ENCODE data around the gene PURA.

Gene PURA

DNA sequence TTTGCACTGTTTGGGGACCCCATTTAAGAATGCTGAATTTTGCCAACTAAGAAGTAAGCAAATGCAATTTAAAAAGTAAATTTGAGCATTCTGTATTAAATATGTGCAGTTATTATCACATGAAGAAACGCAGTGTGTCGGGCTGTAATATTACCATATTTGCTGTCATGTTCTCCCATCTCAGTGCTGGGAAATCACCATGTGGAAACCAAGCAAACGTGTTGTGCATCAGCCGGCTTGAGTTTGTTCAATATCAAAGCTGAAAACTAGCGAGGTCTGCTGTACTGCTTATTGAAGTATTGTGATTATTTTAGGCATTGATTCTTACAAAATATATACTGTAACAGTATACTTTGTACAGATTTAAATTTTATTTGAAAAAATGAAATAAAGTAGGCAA is 14.5 kb downstream of the PURA start:
- TF ChIP-seq, protein P1, sequence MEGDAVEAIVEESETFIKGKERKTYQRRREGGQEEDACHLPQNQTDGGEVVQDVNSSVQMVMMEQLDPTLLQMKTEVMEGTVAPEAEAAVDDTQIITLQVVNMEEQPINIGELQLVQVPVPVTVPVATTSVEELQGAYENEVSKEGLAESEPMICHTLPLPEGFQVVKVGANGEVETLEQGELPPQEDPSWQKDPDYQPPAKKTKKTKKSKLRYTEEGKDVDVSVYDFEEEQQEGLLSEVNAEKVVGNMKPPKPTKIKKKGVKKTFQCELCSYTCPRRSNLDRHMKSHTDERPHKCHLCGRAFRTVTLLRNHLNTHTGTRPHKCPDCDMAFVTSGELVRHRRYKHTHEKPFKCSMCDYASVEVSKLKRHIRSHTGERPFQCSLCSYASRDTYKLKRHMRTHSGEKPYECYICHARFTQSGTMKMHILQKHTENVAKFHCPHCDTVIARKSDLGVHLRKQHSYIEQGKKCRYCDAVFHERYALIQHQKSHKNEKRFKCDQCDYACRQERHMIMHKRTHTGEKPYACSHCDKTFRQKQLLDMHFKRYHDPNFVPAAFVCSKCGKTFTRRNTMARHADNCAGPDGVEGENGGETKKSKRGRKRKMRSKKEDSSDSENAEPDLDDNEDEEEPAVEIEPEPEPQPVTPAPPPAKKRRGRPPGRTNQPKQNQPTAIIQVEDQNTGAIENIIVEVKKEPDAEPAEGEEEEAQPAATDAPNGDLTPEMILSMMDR (IDR thresholded peaks at IDR 0.05) = no peak
- DNase-seq = no peak
- H3K4me1 Mint-ChIP-seq = no peaks in the 10 kb centered on the region
- no peak overlapping the region for H3K4me3 Mint-ChIP-seq
- no peak overlapping the region for H3K27ac Mint-ChIP-seq
- no peaks in the 10 kb centered on the region for H3K9me3 Mint-ChIP-seq
- H3K27me3 Mint-ChIP-seq (ENCODE audit: low read depth, poor library complexity) = peaks cover 39% of the 10 kb centered on the region
- H3K36me3 Mint-ChIP-seq (ENCODE audit: low read depth) = no peaks in the 10 kb centered on the region

DNA sequence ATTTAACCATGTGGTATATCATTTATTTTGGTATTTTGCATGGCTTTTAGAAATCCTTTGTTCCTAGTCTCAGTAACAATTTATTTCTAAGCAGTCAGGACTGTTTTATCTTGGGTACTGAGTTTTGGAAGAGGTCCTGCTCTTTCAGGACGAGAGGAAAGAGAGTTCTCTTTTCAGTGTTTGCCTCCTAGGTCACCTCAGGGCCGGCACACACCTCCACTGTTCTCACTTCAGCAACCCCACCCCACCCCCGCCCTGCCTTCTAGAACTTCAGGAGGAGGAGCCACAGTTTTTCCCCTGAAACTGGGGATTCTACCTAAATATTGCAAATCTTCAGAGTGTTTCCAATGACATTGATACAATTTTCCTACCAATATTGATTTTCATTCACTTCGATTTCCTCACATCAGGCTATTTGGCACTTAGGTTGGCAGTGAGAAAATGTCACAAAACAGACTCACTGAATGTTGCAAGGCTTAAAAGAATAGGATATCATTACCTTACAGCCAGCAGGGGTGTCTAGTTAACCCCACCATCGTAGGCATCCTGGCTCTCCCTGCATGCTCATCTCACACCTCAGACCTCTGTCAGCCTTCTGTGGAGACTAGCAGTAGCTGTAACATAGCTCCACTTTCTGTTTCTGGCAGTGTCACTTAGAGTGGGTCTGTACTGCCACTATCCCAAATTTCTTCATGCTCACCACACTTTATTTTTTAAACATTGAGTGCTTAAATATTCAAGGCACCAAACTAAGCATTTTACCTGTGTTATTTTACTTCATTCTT is 17.2 kb downstream of the PURA start:
- DNase-seq = no peak
- Mint-ChIP-seq H3K9me3 (no peaks in the 10 kb centered on the region), H3K27me3 (ENCODE audit: low read depth, poor library complexity) (peaks cover 26% of the 10 kb centered on the region), H3K27ac (no peak overlapping the region), H3K36me3 (ENCODE audit: low read depth) (no peaks in the 10 kb centered on the region), H3K4me1 (no peaks in the 10 kb centered on the region), H3K4me3 (no peak overlapping the region)
- TF ChIP-seq, protein P1 (IDR thresholded peaks at IDR 0.05) = no peak

DNA sequence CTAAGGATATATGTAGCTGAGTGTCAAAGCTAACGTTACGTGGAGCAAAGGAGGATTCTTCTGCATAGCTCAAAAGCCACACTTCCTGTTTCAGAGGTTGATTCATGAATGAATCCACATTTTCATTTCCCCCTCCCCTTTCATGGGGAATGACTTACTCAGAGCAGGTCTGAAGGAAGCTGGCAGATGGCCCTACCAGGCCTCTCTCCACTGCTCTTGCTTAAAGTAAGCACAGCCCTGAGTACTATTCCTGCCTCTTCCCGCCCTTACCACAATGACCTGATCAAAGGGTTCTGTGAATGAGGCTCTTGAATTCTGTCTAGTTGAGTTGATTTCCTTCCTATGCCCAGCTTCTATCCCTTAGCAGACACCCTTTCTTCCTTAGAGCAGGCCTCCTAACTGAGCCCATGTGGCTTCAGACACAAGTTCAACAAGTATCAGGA is 18.1 kb downstream of the PURA start:
- Mint-ChIP-seq H3K4me3 (no peak overlapping the region), H3K9me3 (no peaks in the 10 kb centered on the region), H3K27ac (no peak overlapping the region), H3K4me1 (no peaks in the 10 kb centered on the region), H3K27me3 (ENCODE audit: low read depth, poor library complexity) (peaks cover 27% of the 10 kb centered on the region), H3K36me3 (ENCODE audit: low read depth) (no peaks in the 10 kb centered on the region)
- TF ChIP-seq, protein P1 (IDR thresholded peaks at IDR 0.05) = no peak
- DNase-seq = no peak

DNA sequence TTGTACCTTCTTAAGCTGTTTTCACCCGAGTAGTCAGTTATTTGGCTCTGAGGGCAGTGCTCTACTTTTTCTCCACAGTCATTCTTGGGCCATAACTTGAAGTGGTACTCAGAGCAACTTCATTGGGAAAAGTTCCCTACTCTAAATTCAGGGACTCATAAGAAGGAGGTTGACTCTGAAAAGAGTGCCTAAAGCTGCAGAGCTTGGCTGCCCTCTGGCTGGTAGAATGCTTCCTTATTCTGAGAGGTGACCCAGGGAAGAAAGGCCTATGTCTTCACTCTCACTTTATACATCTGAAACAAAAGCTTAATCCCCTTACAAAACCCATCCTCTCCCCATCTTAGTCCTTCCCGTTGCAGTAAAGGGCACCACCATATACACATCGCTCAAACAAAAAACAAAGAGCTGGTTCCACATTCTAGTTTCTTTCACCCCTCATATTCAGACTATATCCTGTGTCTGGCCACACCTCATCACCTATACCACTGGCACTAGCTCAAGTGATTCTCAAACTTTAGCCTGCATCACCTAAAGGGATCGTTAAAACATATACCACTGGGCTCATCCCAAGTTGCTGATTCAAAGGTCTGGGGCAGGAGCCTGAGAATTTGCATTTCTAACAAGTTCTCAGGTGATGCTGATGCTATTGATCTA is 19.7 kb downstream of the PURA start:
- Mint-ChIP-seq H3K36me3 (ENCODE audit: low read depth) (no peaks in the 10 kb centered on the region), H3K27ac (no peak overlapping the region), H3K4me1 (no peaks in the 10 kb centered on the region), H3K4me3 (no peak overlapping the region), H3K9me3 (no peaks in the 10 kb centered on the region), H3K27me3 (ENCODE audit: low read depth, poor library complexity) (peaks cover 37% of the 10 kb centered on the region)
- TF ChIP-seq, protein P1 (IDR thresholded peaks at IDR 0.05) = no peak
- no peak for DNase-seq

DNA sequence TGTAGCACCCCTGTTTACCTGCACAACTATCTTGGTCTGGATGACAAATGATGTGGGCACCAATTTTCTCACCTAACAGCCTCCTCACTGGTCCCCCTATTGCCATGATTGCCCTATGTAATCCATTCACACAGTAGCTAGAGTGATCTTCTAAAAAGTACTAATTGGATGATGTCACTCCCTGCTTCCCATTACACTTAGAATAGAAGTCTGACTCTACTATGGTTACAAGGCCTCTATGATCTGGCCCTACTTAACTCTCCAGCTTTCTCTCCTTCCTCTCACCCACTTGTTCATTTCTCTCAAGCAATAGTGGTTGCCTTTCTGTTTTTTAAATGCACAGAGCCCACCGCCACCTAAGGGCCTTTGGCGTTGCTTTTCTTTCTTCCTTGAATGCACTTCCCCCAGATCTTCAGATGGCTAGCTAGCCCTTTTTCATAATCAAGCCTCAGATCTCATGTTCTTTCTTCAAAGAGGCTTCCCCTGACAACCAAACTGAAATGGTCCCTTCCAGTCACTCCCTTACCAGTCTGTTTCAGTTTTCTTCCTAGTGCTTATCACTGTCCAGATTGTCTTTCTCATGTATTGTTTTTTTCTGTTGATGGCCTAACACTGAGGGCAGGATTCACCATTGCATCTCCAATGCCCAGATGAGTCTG is 20.5 kb downstream of the PURA start:
- no peak overlapping the region for H3K4me3 Mint-ChIP-seq
- no peak for DNase-seq
- H3K36me3 Mint-ChIP-seq (ENCODE audit: low read depth) = no peaks in the 10 kb centered on the region
- H3K4me1 Mint-ChIP-seq = no peaks in the 10 kb centered on the region
- H3K27ac Mint-ChIP-seq = no peak overlapping the region
- peaks cover 42% of the 10 kb centered on the region for H3K27me3 Mint-ChIP-seq (ENCODE audit: low read depth, poor library complexity)
- H3K9me3 Mint-ChIP-seq = no peaks in the 10 kb centered on the region
- TF ChIP-seq, protein P1 (IDR thresholded peaks at IDR 0.05) = no peak
